Sigmoid colon (tissue), 3 donors: ENCODE measurements around the gene EIF4G3.

Source experiments
- POLR2A ChIP-seq, 2 donors: fragments of 450-650 bp; IDR thresholded peaks; one replicate each; pipeline ENCODE4 v1.6.1; 2016; ENCODE audit warnings: antibody characterized with exemption in 2 of 2, mild to moderate bottlenecking in 2 of 2, moderate library complexity in 2 of 2
- TF ChIP-seq, protein P1 (sequence below), 4 experiments: fragments of 450-650 bp in 3 of 4; fragments of 200-600 bp in 1 of 4; IDR thresholded peaks; one replicate each; pipeline ENCODE4 v1.5.1; 2016 to 2019; ENCODE audit warnings: antibody characterized with exemption in 4 of 4, mild to moderate bottlenecking in 3 of 4, moderate library complexity in 2 of 4

DNA sequence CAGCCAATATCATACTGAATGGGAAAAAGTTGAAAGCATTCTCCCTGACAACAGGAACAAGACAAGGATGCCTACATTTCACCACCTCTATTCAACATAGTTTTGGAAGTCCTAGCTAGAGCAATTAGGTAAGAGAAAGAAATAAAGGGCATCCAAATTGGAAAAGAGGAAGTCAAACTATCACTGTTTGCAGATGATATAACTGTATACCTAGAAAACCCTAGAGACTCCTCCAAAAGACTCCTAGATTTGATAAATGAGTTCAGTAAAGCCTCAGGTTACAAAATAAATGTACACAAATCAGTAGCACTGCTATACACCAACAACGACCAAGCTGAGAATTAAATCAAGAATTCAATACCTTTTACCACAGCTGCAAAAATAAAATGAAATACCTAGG lies 218.3 kb downstream of the EIF4G3 start:
- TF ChIP-seq, protein P1, sequence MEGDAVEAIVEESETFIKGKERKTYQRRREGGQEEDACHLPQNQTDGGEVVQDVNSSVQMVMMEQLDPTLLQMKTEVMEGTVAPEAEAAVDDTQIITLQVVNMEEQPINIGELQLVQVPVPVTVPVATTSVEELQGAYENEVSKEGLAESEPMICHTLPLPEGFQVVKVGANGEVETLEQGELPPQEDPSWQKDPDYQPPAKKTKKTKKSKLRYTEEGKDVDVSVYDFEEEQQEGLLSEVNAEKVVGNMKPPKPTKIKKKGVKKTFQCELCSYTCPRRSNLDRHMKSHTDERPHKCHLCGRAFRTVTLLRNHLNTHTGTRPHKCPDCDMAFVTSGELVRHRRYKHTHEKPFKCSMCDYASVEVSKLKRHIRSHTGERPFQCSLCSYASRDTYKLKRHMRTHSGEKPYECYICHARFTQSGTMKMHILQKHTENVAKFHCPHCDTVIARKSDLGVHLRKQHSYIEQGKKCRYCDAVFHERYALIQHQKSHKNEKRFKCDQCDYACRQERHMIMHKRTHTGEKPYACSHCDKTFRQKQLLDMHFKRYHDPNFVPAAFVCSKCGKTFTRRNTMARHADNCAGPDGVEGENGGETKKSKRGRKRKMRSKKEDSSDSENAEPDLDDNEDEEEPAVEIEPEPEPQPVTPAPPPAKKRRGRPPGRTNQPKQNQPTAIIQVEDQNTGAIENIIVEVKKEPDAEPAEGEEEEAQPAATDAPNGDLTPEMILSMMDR (IDR thresholded peaks at IDR 0.05): no peak
- no peak for TF ChIP-seq POLR2A (IDR thresholded peaks at IDR 0.05)
